A673 (cell line): ENCODE data around the gene OR4F15. TPM values are rescaled to one million over a fixed set of nuclear protein-coding genes. Genes with fewer than 3 reads are reported as not detected.
"Not testable (repeated sequence)": the region's sequence is repeated elsewhere in the genome, so short reads cannot be mapped to it uniquely, and the experiment has no call there.

ENCODE experiments used
- BruUV-seq: library from RNA; stranded (reverse); fragments of 400-500 nt; replicated peaks from 2 replicates; lab custom pipeline; 2021; lab: Mats Ljungman, UMichigan
- CTCF ChIA-PET: fragments of 300-600 bp; sonication (Branson Sonifier 250); formaldehyde crosslinking; loops from one replicate; lab custom pipeline; 2022; ENCODE audit warnings: antibody characterized with exemption; lab: Charles Lee
- POLR2A ChIA-PET: fragments of 300-600 bp; sonication (Branson Sonifier 250); formaldehyde crosslinking; loops from one replicate; lab custom pipeline; 2022; ENCODE audit warnings: antibody characterized with exemption; ENCODE audit not compliant: low non-redundant PET; lab: Charles Lee
- DNase-seq: peaks from one replicate; pipeline ENCODE4 v3.0.0-alpha.2; 2015; ENCODE audit warnings: low spot score
- H3K27ac ChIP-seq: fragments of 200-600 bp; sonication (generic); 2 replicates; pipeline ENCODE4 v1.5.1; 2016; ENCODE audit warnings: mixed run types, low read depth, mild to moderate bottlenecking, mixed read lengths, antibody characterized with exemption, low read length; ENCODE audit not compliant: poor library complexity, severe bottlenecking
- H3K27me3 ChIP-seq: fragments of 200-600 bp; sonication (generic); replicated peaks from 2 replicates; pipeline ENCODE4 v1.6.1; 2017; ENCODE audit warnings: mixed run types, low read depth, mild to moderate bottlenecking, mixed read lengths, antibody characterized with exemption, low read length; ENCODE audit not compliant: insufficient read depth, poor library complexity
- H3K36me3 ChIP-seq: fragments of 200-600 bp; sonication (generic); 2 replicates; pipeline ENCODE4 v1.6.1; 2016; ENCODE audit warnings: mixed run types, mild to moderate bottlenecking, mixed read lengths, antibody characterized with exemption, low read length; ENCODE audit not compliant: insufficient read depth, poor library complexity, severe bottlenecking
- H3K4me1 ChIP-seq: fragments of 200-600 bp; sonication (generic); 2 replicates; pipeline ENCODE4 v1.6.1; 2017; ENCODE audit warnings: mixed run types, mild to moderate bottlenecking, mixed read lengths, antibody characterized with exemption, low read length; ENCODE audit not compliant: insufficient read depth, poor library complexity, severe bottlenecking
- H3K4me3 ChIP-seq: fragments of 200-600 bp; sonication (generic); 2 replicates; pipeline ENCODE4 v1.5.1; 2016; ENCODE audit warnings: low read depth, mixed run types, mild to moderate bottlenecking, mixed read lengths, low read length; ENCODE audit not compliant: poor library complexity, severe bottlenecking
- H3K9me3 ChIP-seq: fragments of 200-600 bp; sonication (generic); 2 replicates; pipeline ENCODE4 v1.6.1; 2016; ENCODE audit warnings: mixed run types, low read depth, mild to moderate bottlenecking, mixed read lengths, antibody characterized with exemption, low read length; ENCODE audit not compliant: poor library complexity, severe bottlenecking
- CTCF ChIP-seq: fragments of 300-800, 200-600 bp; sonication (generic); conservative IDR thresholded peaks from 2 replicates; pipeline ENCODE4 v1.5.1; 2017; ENCODE audit warnings: low read depth, mild to moderate bottlenecking, antibody characterized with exemption, low read length, moderate library complexity, mixed read lengths
- EZH2 ChIP-seq: fragments of 200-600 bp; sonication (generic); IDR thresholded peaks from 2 replicates; pipeline ENCODE4 v1.6.1; 2017; ENCODE audit warnings: borderline replicate concordance, low read depth, mild to moderate bottlenecking, mixed read lengths, antibody characterized with exemption, low read length; ENCODE audit not compliant: poor library complexity, severe bottlenecking
- intact Hi-C: fragments of 100-400 bp; cut with micrococcal nuclease; formaldehyde crosslinking; loops from one replicate; pipeline ENCODE4 v1.10.0; 2022; ENCODE audit not compliant: unreplicated experiment
- total RNA-seq: library from RNA; stranded (reverse); gene quantifications from 2 replicates; pipeline ENCODE4 v1.2.3, GENCODE V29; 2021

The OR4F15 gene
- total RNA-seq, 1 experiment from 2014 or later, result not detected

- no TSS peak for BruUV-seq
- H3K4me1 ChIP-seq, result no peaks in the 10 kb centered on the region
Observed at GRCh38 chr15:101772921-101773320, 39.1 kb upstream of the OR4F15 start.

GRCh38 chr15:101773496-101774100 is 38.4 kb upstream of the OR4F15 start:
- ChIA-PET POLR2A (no interaction called here), CTCF (no interaction called here)
- Histone ChIP-seq H3K4me1 (no peaks in the 10 kb centered on the region), H3K27me3 (peaks cover 46% of the 10 kb centered on the region), H3K27ac (no peak overlapping the region), H3K36me3 (no peaks in the 10 kb centered on the region), H3K4me3 (no peak overlapping the region), H3K9me3 (no peaks in the 10 kb centered on the region)
- intact Hi-C loops, result no loop called here
- BruUV-seq, result no TSS peak
- DNase-seq, result no peak
- TF ChIP-seq CTCF (peak; percentile 51), EZH2 (no peak)

More at GRCh38 chr15:101772921-101773320, 39.1 kb upstream of the OR4F15 start:
- intact Hi-C loops, result no loop called here
- H3K27ac ChIP-seq, result no peak overlapping the region
- peaks cover 40% of the 10 kb centered on the region for H3K27me3 ChIP-seq
- ChIA-PET CTCF (no interaction called here), POLR2A (no interaction called here)
- TF ChIP-seq CTCF (no peak), EZH2 (no peak)
- no peak overlapping the region for H3K4me3 ChIP-seq
- H3K9me3 ChIP-seq, result no peaks in the 10 kb centered on the region
- no peaks in the 10 kb centered on the region for H3K36me3 ChIP-seq
- DNase-seq, result no peak

- CTCF ChIA-PET, result no interaction called here
- POLR2A ChIA-PET, result no interaction called here
Observed at GRCh38 chr15:101775136-101775535, 36.9 kb upstream of the OR4F15 start.

GRCh38 chr15:101778576-101778975 is 33.4 kb upstream of the OR4F15 start:
- H3K36me3 ChIP-seq, H3K9me3 ChIP-seq, H3K27ac ChIP-seq, H3K4me1 ChIP-seq, BruUV-seq, POLR2A ChIA-PET, intact Hi-C loops, DNase-seq, H3K4me3 ChIP-seq, CTCF ChIA-PET: not testable (repeated sequence)
- peaks cover 46% of the 10 kb centered on the region for H3K27me3 ChIP-seq

More at GRCh38 chr15:101775136-101775535, 36.9 kb upstream of the OR4F15 start:
- DNase-seq, result no peak
- no TSS peak for BruUV-seq
- no peak for TF ChIP-seq CTCF
- no peak for TF ChIP-seq EZH2
- H3K9me3 ChIP-seq, result no peaks in the 10 kb centered on the region
- H3K27me3 ChIP-seq, result peaks cover 46% of the 10 kb centered on the region
- no peak overlapping the region for H3K27ac ChIP-seq
- H3K36me3 ChIP-seq, result no peaks in the 10 kb centered on the region
- intact Hi-C loops, result no loop called here
- H3K4me3 ChIP-seq, result no peak overlapping the region
- H3K4me1 ChIP-seq, result no peaks in the 10 kb centered on the region

- DNase-seq, H3K9me3 ChIP-seq, H3K4me1 ChIP-seq, H3K36me3 ChIP-seq, H3K4me3 ChIP-seq, CTCF ChIA-PET, intact Hi-C loops, BruUV-seq, H3K27ac ChIP-seq, POLR2A ChIA-PET: not testable (repeated sequence)
- peaks cover 33% of the 10 kb centered on the region for H3K27me3 ChIP-seq
Observed at GRCh38 chr15:101780225-101780624, 31.8 kb upstream of the OR4F15 start.
